GM18498 (cell line): ENCODE data around the gene PLA2G2D.
A peak's percentile ranks its signal among the peaks of the same experiment; 100 is the strongest.

Experiments
- ATAC-seq: cut with Tn5 transposase; IDR thresholded peaks from one replicate; pipeline ENCODE4 v1.9.1; 2021; ENCODE audit warnings: mild to moderate bottlenecking, moderate library complexity; ENCODE audit not compliant: unreplicated experiment

The PLA2G2D gene

GRCh38 chr1:20115916-20116315, 3.4 kb downstream of the PLA2G2D start:
- ATAC-seq = no peak

- ATAC-seq = no peak
Observed at GRCh38 chr1:20115479-20115878, 3.9 kb downstream of the PLA2G2D start.

GRCh38 chr1:20114021-20114648, 5.2 kb downstream of the PLA2G2D start:
- ATAC-seq = no peak

GRCh38 chr1:20112279-20113000, 6.9 kb downstream of the PLA2G2D start:
- ATAC-seq = no peak

- ATAC-seq = no peak
Observed at GRCh38 chr1:20111452-20111851, 7.9 kb downstream of the PLA2G2D start.

- no peak for ATAC-seq
Observed at GRCh38 chr1:20110679-20111078, 8.7 kb downstream of the PLA2G2D start.

- ATAC-seq = no peak
Observed at GRCh38 chr1:20109223-20109856, 10.0 kb downstream of the PLA2G2D start.

- no peak for ATAC-seq
Observed at GRCh38 chr1:20108366-20109123, 10.8 kb downstream of the PLA2G2D start.

- ATAC-seq = no peak
Observed at GRCh38 chr1:20107796-20108195, 11.5 kb downstream of the PLA2G2D start.

- no peak for ATAC-seq
Observed at GRCh38 chr1:20107351-20107750, 12.0 kb downstream of the PLA2G2D start.

GRCh38 chr1:20105856-20106255, 13.5 kb downstream of the PLA2G2D start:
- ATAC-seq = no peak

- no peak for ATAC-seq
Observed at GRCh38 chr1:20102875-20103274, 16.5 kb downstream of the PLA2G2D start.

GRCh38 chr1:20100632-20101355, 18.5 kb downstream of the PLA2G2D start:
- ATAC-seq = peak; percentile 47

GRCh38 chr1:20099533-20099932, 19.8 kb downstream of the PLA2G2D start:
- ATAC-seq = no peak

GRCh38 chr1:20096840-20097447, 22.4 kb downstream of the PLA2G2D start:
- no peak for ATAC-seq

- no peak for ATAC-seq
Observed at GRCh38 chr1:20095564-20096434, 23.5 kb downstream of the PLA2G2D start.

GRCh38 chr1:20093940-20094391, 25.4 kb downstream of the PLA2G2D start:
- no peak for ATAC-seq

- ATAC-seq = no peak
Observed at GRCh38 chr1:20093303-20093702, 26.0 kb downstream of the PLA2G2D start.

- ATAC-seq = no peak
Observed at GRCh38 chr1:20090641-20091040, 28.7 kb downstream of the PLA2G2D start.
